HG03066 (cell line): ENCODE results near the gene SPTLC2.
A peak's percentile ranks its signal among the peaks of the same experiment; 100 is the strongest.

Experiments used
- ATAC-seq: cut with Tn5 transposase; IDR thresholded peaks from one replicate; pipeline ENCODE4 v1.9.1; 2021; ENCODE audit warnings: low read depth; ENCODE audit not compliant: unreplicated experiment

SPTLC2 gene

GRCh38 chr14:77511486-77512162 is 104.8 kb downstream of the SPTLC2 start:
- no peak for ATAC-seq

DNA sequence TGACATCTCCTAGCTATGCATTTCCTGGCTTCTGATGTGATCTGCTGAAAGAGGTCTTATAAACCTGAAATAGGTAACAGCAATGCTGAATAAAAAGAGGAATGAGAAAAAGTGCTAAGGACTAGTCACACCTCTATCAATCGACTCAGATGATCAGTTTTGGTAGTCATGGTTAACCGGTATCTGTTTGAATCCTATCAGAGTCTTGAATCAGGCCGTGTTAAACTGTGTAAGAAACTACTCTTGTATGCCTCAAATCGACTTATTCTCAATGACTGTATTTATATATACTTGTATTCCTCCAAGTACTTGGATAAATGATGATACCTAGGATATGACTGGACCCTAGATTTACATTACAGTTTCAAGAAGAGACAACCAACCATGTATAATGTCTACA is 107.1 kb downstream of the SPTLC2 start:
- ATAC-seq: no peak

- ATAC-seq: no peak
Observed at GRCh38 chr14:77508876-77509275, 107.6 kb downstream of the SPTLC2 start.

DNA sequence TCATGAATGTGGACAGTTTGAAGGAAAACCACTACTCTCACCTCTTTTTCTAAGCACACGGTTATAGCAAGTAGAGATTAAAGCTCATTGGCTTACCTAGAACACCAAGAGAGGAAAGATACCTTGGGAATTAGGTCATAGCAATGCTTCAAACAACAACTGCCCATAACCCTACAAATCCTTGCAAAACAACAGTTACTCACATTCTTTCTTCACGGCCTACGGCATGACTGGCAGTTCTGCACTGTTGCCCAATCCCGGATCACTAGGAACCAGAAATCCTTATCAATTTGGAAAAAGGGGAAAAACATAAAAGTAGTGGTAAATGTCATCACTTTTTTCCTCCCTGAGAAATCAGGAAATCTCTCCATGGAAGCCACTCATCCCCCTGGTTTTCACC is 108.2 kb downstream of the SPTLC2 start:
- no peak for ATAC-seq

GRCh38 chr14:77507762-77508161 is 108.7 kb downstream of the SPTLC2 start:
- ATAC-seq: no peak

- no peak for ATAC-seq
Observed at GRCh38 chr14:77505031-77505430, 111.4 kb downstream of the SPTLC2 start.

GRCh38 chr14:77503138-77503537 is 113.3 kb downstream of the SPTLC2 start:
- ATAC-seq: no peak

DNA sequence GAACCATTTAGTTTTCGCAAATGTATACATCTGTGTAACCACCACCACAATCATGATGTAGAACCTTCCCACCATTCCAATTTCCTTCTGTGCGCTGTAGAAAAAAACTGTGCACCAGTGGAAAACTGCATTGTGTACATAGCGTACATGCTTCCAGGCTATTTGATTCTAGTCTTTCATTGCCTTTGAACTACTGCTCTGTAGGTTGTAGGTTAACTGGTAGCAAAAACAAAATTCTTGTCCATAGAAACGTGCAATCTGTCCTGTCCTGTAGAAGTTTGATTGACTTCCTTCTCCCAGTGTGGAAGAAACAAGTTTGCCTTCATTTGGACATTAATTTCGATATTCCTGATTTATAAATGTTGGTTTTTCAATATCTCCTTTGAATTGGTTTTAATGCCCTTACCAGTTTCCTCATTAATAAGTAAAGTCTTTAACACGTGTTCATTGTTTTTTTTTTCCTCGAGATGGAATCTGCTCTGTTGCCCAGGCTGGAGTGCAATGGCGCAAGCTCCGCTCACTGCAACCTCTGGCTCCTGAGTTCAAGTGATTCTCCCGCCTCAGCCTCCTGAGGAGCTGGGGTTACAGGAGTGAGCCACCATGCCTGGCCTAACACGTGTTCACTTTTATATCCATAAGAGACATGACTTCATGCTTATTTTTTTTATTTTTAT is 114.2 kb downstream of the SPTLC2 start:
- ATAC-seq: no peak

DNA sequence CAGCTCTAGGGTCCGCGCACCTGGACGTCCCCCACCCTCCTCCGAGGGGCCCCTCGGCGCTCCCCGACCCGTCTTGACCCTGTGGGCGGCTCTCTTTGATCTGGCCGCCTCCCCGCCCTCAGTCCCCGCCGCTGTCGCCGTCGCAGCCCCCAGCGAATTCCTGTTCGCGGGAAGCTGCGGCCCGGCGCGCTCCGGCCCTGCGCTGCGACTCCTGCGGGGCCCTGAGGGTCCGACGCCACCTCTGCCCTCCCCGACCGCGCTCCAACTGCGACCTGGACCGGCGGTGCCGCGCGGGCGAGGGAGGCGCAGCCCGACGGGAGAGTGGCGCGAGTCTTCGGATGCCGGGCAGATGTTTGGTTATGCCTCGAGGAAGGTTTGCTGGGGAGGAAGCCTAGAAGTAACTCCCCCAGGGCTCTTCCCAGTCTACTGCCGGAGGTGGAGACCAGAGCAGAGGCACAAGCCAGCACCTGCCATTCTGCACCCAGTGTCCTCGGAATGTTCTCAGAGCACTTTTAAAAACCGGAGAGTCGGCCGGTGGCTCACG is 117.4 kb downstream of the SPTLC2 start:
- peak; percentile 19 for ATAC-seq

GRCh38 chr14:77498120-77498979 is 118.1 kb downstream of the SPTLC2 start, which contains the start of gene ISM2:
TSS of gene ISM2 (minus strand) at chr14:77498816. CDS start at chr14:77498793, 23 bp downstream.
- ATAC-seq: peak; percentile 72

DNA sequence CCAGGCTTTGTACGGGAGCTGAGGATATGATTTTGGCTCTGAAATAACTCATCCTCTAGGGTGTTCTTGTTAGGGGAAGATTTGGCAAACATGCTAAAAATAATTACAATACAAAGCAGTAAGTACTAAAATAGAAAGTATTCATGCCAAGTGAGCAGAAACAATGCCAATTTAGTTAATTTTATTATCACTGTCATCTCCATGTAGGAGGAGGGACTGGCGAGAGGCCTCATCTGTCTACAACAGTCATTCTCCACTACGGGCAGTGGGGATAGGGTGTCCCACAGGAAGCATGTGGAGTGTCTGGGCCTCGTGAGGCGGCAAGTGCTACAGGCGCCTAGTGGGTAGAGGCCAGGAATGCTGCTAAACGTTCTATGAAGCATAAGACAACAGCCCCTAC is 121.1 kb downstream of the SPTLC2 start:
- no peak for ATAC-seq

DNA sequence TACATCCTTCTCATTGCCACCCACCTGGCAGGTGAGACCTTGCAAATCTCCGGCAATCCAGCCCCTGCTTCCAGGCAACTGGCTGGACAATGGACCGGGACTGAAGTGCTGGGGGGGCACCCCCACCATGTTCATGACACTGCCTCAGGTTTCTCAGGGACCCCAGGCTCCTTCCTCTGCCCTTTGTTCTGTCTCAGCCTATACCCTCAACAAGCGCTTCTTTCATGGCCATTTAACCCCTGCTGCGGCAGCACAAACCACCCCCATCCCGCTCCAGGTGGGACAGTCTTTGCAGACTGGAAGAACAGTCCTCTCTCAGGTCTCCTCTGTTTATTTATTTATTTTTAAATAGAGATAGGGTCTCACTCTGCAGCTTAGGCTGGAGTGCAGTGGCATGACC is 125.4 kb downstream of the SPTLC2 start:
- no peak for ATAC-seq

- ATAC-seq: no peak
Observed at GRCh38 chr14:77490347-77490986, 126.0 kb downstream of the SPTLC2 start.

DNA sequence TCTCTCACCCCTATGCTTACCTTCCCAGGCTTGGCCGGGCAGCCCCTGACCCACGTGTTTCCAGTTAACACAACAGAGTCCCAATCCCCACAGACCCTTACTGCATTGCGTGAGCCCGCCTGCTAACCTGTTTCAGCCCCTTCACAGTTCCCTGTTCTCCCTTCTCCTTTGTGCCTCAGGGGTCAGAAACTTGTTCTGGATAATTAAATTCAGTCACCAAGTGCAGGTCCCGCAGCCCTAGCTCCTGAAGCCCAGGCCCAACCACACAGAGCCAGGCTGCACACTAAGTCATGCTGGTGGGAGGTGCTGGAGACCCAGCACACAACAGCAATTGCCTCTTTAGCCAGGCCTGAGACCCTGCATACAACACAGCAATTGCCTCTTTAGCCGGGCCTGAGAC is 127.4 kb downstream of the SPTLC2 start:
- no peak for ATAC-seq

GRCh38 chr14:77488558-77488957 is 127.9 kb downstream of the SPTLC2 start:
- ATAC-seq: no peak

GRCh38 chr14:77485901-77486678 is 130.3 kb downstream of the SPTLC2 start:
- ATAC-seq: no peak

DNA sequence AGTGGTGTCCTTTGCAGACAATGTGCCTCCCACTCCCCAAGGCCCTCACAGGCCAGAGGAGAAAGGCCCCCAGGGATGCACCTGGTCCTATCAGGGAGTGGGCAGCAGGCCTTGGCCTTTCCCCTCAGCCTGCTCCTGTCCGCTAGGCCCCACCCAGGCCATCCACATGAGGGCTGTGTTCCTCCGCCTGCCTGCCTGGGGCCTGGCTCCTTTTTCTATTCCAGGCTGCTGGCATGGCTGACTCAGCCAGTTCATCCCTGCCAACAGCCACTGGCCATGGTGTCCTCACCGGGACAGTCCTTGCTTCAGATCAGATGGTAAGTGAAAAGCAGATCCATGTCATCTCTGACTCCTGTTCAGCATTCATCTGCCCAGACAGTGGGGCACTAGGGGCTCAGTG is 131.2 kb downstream of the SPTLC2 start:
- ATAC-seq: no peak

GRCh38 chr14:77482422-77482821 is 134.0 kb downstream of the SPTLC2 start:
- ATAC-seq: no peak

- peak; percentile 72 for ATAC-seq
Observed at GRCh38 chr14:77478796-77479195, 137.6 kb downstream of the SPTLC2 start.

- no peak for ATAC-seq
Observed at GRCh38 chr14:77478029-77478428, 138.4 kb downstream of the SPTLC2 start.
